ENCODE results near the gene TRIM72.

DNA sequence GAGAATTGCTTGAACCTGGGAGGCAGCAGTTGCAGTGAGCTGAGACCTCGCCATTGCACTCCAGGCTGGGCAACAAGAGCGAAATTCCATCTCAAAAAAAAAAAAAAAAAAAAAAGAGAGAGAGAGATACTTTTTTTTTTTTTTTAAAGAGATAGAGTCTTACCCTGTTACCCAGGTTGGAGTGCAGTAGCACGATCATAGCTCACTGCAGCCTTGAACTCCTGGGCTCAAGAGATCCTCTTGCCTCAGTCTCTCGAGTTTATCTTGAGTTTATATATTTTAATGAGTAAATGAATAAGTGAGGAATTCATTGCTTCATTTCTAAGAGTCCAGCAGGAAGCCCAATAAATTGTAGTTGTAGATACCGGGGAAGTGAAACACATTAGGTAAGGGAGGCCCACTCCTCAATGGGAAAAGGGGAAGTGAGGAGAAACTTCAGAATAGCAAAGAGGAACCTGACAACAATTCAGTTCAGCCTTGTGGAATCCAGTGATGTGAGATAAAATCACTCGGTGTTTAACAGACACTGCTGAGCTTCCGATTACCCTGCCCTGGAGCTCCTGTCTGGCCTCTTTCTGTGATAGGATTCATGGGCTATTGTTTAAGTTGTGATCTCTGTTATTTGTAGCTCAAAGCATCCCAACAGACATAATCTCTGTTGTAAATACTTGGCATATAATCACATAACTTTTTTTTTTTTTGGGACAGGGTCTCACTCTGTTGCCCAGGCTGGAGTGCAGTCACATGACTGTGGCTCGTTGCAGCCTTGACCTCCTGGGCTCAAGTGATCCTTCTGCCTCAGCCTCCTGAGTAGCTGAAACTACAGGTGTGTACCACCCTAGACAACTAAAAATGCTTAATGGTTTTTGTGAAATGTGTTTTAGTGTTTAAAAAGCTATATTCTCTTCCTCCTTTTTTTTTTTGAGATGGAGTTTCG is 30.1 kb downstream of the TRIM72 start:
- no peak for TF ChIP-seq TAF1 (IDR thresholded peaks at IDR 0.05; ENCODE audit: borderline replicate concordance, insufficient read depth, low read length)
- TF ChIP-seq POLR2AphosphoS5 (IDR thresholded peaks at IDR 0.05; ENCODE audit: low read depth, low read length): no peak
- TF ChIP-seq, protein P1, sequence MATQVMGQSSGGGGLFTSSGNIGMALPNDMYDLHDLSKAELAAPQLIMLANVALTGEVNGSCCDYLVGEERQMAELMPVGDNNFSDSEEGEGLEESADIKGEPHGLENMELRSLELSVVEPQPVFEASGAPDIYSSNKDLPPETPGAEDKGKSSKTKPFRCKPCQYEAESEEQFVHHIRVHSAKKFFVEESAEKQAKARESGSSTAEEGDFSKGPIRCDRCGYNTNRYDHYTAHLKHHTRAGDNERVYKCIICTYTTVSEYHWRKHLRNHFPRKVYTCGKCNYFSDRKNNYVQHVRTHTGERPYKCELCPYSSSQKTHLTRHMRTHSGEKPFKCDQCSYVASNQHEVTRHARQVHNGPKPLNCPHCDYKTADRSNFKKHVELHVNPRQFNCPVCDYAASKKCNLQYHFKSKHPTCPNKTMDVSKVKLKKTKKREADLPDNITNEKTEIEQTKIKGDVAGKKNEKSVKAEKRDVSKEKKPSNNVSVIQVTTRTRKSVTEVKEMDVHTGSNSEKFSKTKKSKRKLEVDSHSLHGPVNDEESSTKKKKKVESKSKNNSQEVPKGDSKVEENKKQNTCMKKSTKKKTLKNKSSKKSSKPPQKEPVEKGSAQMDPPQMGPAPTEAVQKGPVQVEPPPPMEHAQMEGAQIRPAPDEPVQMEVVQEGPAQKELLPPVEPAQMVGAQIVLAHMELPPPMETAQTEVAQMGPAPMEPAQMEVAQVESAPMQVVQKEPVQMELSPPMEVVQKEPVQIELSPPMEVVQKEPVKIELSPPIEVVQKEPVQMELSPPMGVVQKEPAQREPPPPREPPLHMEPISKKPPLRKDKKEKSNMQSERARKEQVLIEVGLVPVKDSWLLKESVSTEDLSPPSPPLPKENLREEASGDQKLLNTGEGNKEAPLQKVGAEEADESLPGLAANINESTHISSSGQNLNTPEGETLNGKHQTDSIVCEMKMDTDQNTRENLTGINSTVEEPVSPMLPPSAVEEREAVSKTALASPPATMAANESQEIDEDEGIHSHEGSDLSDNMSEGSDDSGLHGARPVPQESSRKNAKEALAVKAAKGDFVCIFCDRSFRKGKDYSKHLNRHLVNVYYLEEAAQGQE (IDR thresholded peaks at IDR 0.05; ENCODE audit: insufficient read depth in 1 of 2, low read depth in 2 of 2, low read length in 2 of 2): no peak
- no peak for TF ChIP-seq SIN3A (IDR thresholded peaks at IDR 0.05; ENCODE audit: borderline replicate concordance, insufficient read depth, low read length)

Data from PFSK-1 (cell line).